Body of pancreas (tissue), 4 donors: ENCODE data around the gene CDC42EP3. TPM values are rescaled to one million over a fixed set of nuclear protein-coding genes. Genes with fewer than 3 reads are reported as not detected.

Experiments
- ATAC-seq: fragments of 150-250 bp; one replicate; pipeline ENCODE4 v1.9.1; 2016
- DNase-seq, 4 donors: peaks; one replicate each; pipeline ENCODE4 v3.0.0-alpha.2; 2019
- H3K27ac ChIP-seq, 4 donors: fragments of 200-600 bp; sonication (generic); 1 replicate in 3 of 4; 2 replicates in 1 of 4; pipeline versions ENCODE4 v1.5.1 to v1.6.1; 2016 to 2019; ENCODE audit warnings: mild to moderate bottlenecking in 1 of 4, mixed read lengths in 1 of 4, moderate library complexity in 1 of 4
- H3K27me3 ChIP-seq, 2 donors: fragments of 200-600 bp; sonication (generic); one replicate each; pipeline ENCODE4 v1.6.0; 2016; ENCODE audit warnings: mild to moderate bottlenecking in 1 of 2
- H3K36me3 ChIP-seq, 2 donors: fragments of 200-600 bp; sonication (generic); replicated peaks in 1 of 2; 2 replicates each; pipeline ENCODE4 v1.5.1; 2016; ENCODE audit warnings: low read depth in 2 of 2; ENCODE audit not compliant: insufficient read depth in 1 of 2
- H3K4me1 ChIP-seq: fragments of 200-600 bp; sonication (generic); one replicate; pipeline ENCODE4 v1.6.0; 2016
- H3K4me3 ChIP-seq, 2 donors: fragments of 200-600 bp; sonication (generic); 1 replicate in 1 of 2; 2 replicates in 1 of 2; pipeline ENCODE4 v1.5.1; 2016 to 2019
- H3K9me3 ChIP-seq, 3 donors: fragments of 200-600 bp; sonication (generic); 1 replicate in 2 of 3; 2 replicates in 1 of 3; pipeline ENCODE4 v1.5.1; 2016
- POLR2A ChIP-seq, 3 donors: fragments of 450-650 bp; IDR thresholded peaks; one replicate each; pipeline ENCODE4 v1.6.1; 2016; ENCODE audit warnings: antibody characterized with exemption in 3 of 3, mild to moderate bottlenecking in 2 of 3
- WGBS, 2 donors: methylation state at CpG; one replicate each; pipeline ENCODE4 v1.1.5; 2017; 5-methylcytosine and 5-hydroxymethylcytosine counted together
- intact Hi-C: fragments of 100-400 bp; cut with DNase I; formaldehyde crosslinking; loops from one replicate; pipeline ENCODE4 v1.15.1; 2023
- total RNA-seq, 2 donors: library from RNA; depleted of rRNA; stranded (reverse); fragments of >200 nt; gene quantifications; one replicate each; pipeline ENCODE4 v1.1.0, GENCODE V29; 2016
- TF ChIP-seq, protein P1 (sequence below), 7 experiments: fragments of 450-650 bp in 4 of 7; fragments of 200-600 bp in 3 of 7; sonication (generic) in 3 of 7; IDR thresholded peaks; one replicate each; pipeline ENCODE4 v1.5.1; 2016 to 2019; ENCODE audit warnings: antibody characterized with exemption in 7 of 7

The CDC42EP3 gene
- total RNA-seq, 2 donors from 2014 or later: 5.3 to 7.8 TPM

DNA sequence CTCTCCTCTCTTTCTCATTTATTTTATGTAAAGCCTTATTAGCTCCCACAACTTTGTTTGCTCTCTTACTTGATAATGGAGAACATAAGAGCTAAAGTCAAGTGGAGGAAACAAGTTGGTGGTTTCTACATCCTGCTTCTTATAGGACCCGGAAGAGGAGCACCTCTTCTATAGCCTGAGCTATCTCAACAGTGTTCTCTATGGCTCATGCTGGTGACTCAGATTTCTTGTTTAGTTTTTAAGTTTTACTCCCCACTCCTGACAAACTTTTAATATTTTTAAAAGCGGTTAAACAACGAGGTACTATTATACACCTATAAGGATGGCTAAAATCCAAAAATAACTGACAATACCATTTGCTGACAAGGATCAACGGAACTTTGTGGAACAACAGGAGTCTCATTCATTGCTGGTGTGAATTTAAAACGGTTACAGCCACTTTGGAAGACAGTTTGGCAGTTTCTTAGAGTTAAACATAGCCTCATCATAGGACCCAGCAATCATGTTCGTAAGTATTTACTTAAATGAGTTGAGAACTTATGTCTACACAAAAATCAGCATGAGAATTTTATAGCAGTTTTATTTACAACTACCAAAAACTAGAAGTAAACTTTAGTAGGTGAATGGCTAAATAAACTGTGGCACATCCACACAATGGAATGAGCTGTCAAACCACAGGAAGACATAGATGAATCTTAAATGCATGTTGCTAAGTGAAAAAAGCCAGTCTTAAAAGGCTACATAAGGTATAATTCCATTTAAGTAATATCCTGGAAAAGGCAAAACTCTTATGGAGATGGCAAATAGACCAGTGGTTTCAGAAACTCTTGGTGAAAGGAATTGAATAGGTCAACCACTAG lies 12.7 kb upstream of the CDC42EP3 start:
- Histone ChIP-seq H3K27me3 (no peaks in the 10 kb centered on the region), H3K27ac (no peak overlapping the region), H3K4me1 (no peaks in the 10 kb centered on the region), H3K4me3 (no peak overlapping the region), H3K36me3 (no peaks in the 10 kb centered on the region), H3K9me3 (no peaks in the 10 kb centered on the region)
- ATAC-seq (no peak), DNase-seq (no peak)
- 80 to 82% methylated on average over 6 of the region's 6 CpGs for WGBS, 2 donors
- intact Hi-C loops: no loop called here
- TF ChIP-seq, protein P1, sequence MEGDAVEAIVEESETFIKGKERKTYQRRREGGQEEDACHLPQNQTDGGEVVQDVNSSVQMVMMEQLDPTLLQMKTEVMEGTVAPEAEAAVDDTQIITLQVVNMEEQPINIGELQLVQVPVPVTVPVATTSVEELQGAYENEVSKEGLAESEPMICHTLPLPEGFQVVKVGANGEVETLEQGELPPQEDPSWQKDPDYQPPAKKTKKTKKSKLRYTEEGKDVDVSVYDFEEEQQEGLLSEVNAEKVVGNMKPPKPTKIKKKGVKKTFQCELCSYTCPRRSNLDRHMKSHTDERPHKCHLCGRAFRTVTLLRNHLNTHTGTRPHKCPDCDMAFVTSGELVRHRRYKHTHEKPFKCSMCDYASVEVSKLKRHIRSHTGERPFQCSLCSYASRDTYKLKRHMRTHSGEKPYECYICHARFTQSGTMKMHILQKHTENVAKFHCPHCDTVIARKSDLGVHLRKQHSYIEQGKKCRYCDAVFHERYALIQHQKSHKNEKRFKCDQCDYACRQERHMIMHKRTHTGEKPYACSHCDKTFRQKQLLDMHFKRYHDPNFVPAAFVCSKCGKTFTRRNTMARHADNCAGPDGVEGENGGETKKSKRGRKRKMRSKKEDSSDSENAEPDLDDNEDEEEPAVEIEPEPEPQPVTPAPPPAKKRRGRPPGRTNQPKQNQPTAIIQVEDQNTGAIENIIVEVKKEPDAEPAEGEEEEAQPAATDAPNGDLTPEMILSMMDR (IDR thresholded peaks at IDR 0.05): no peak
- no peak for TF ChIP-seq POLR2A (IDR thresholded peaks at IDR 0.05)

- Histone ChIP-seq H3K4me1 (no peaks in the 10 kb centered on the region), H3K36me3 (no peaks in the 10 kb centered on the region), H3K9me3 (no peaks in the 10 kb centered on the region), H3K4me3 (no peak overlapping the region), H3K27me3 (no peaks in the 10 kb centered on the region), H3K27ac (no peak overlapping the region)
- ATAC-seq (no peak), DNase-seq (no peak)
- intact Hi-C loops: no loop called here
- TF ChIP-seq, protein P1 (IDR thresholded peaks at IDR 0.05): no peak
- no peak for TF ChIP-seq POLR2A (IDR thresholded peaks at IDR 0.05)
- WGBS, 2 donors: 71 to 76% methylated on average over 3 of the region's 3 CpGs
These were observed 11.8 kb upstream of the CDC42EP3 start for GRCh38 chr2:37683241-37683640.

GRCh38 chr2:37682473-37682872 lies 11.0 kb upstream of the CDC42EP3 start:
- no peak for TF ChIP-seq POLR2A (IDR thresholded peaks at IDR 0.05)
- TF ChIP-seq, protein P1 (IDR thresholded peaks at IDR 0.05): no peak
- no peak for ATAC-seq
- Histone ChIP-seq H3K36me3 (no peaks in the 10 kb centered on the region), H3K9me3 (no peaks in the 10 kb centered on the region), H3K4me3 (no peak overlapping the region), H3K27me3 (no peaks in the 10 kb centered on the region), H3K4me1 (no peaks in the 10 kb centered on the region), H3K27ac (no peak overlapping the region)
- 68 to 73% methylated on average over 4 of the region's 4 CpGs for WGBS, 2 donors
- intact Hi-C loops: no loop called here
- DNase-seq: no peak

GRCh38 chr2:37681587-37681986 lies 10.1 kb upstream of the CDC42EP3 start:
- intact Hi-C loops: no loop called here
- Histone ChIP-seq H3K4me1 (no peaks in the 10 kb centered on the region), H3K36me3 (no peaks in the 10 kb centered on the region), H3K9me3 (no peaks in the 10 kb centered on the region), H3K27ac (no peak overlapping the region), H3K4me3 (no peak overlapping the region), H3K27me3 (no peaks in the 10 kb centered on the region)
- DNase-seq: no peak
- TF ChIP-seq POLR2A (IDR thresholded peaks at IDR 0.05): no peak
- TF ChIP-seq, protein P1 (IDR thresholded peaks at IDR 0.05): no peak
- 94 to 100% methylated on average over 1 of the region's 1 CpG for WGBS, 2 donors
- ATAC-seq: no peak
